ENCODE results near the gene NHLRC4. TPM values are rescaled to one million over a fixed set of nuclear protein-coding genes. Genes with fewer than 3 reads are reported as not detected.

The NHLRC4 gene
- total and polyA plus RNA-seq, 2 donors (not counting 1 experiment from before 2014, with no cell fraction given) = 0.66 to 3.3 TPM

- H3K9me3 ChIP-seq (ENCODE audit: control insufficient read depth, insufficient read depth, low read depth, low read length) = no peaks in the 10 kb centered on the region
- no peak overlapping the region for H3K4me2 ChIP-seq (ENCODE audit: extremely low read depth, insufficient read depth, low read length)
- no peaks in the 10 kb centered on the region for H3K27me3 ChIP-seq (ENCODE audit: control insufficient read depth, insufficient read depth, low read length)
- H3K4me3 ChIP-seq (replicated peaks in 1 of 4; ENCODE audit: control extremely low read depth in 1 of 4, insufficient read depth in 1 of 4, low read depth in 3 of 4, low read length in 4 of 4) = no peak overlapping the region
- peaks cover 7% of the 10 kb centered on the region for H3K79me2 ChIP-seq (ENCODE audit: control insufficient read depth, insufficient read depth, low read length)
- no peak overlapping the region for H2AFZ ChIP-seq (ENCODE audit: low read length)
- no peaks in the 10 kb centered on the region for H4K20me1 ChIP-seq (ENCODE audit: control insufficient read depth, extremely low read depth, insufficient read depth, low read length)
- H3K36me3 ChIP-seq (ENCODE audit: control insufficient read depth, insufficient read depth, low read length) = no peaks in the 10 kb centered on the region
- H3K27ac ChIP-seq (ENCODE audit: insufficient read depth, low read length) = no peak overlapping the region
- H3K4me1 ChIP-seq (ENCODE audit: control insufficient read depth, extremely low read depth, insufficient read depth, low read length) = no peaks in the 10 kb centered on the region
- TF ChIP-seq, protein P1, sequence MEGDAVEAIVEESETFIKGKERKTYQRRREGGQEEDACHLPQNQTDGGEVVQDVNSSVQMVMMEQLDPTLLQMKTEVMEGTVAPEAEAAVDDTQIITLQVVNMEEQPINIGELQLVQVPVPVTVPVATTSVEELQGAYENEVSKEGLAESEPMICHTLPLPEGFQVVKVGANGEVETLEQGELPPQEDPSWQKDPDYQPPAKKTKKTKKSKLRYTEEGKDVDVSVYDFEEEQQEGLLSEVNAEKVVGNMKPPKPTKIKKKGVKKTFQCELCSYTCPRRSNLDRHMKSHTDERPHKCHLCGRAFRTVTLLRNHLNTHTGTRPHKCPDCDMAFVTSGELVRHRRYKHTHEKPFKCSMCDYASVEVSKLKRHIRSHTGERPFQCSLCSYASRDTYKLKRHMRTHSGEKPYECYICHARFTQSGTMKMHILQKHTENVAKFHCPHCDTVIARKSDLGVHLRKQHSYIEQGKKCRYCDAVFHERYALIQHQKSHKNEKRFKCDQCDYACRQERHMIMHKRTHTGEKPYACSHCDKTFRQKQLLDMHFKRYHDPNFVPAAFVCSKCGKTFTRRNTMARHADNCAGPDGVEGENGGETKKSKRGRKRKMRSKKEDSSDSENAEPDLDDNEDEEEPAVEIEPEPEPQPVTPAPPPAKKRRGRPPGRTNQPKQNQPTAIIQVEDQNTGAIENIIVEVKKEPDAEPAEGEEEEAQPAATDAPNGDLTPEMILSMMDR (conservative IDR thresholded peaks at IDR 0.05 in 1 of 2, IDR thresholded peaks at IDR 0.05 in 1 of 2; ENCODE audit: low read depth in 1 of 2, low read length in 2 of 2) = no peak
- TF ChIP-seq EZH2 (IDR thresholded peaks at IDR 0.05; ENCODE audit: low read length, missing control alignments) = no peak
- no peak for DNase-seq (ENCODE audit: low read depth in 2 of 2)
- H3K9ac ChIP-seq (ENCODE audit: insufficient read depth, low read length) = no peak overlapping the region
These were observed 32.3 kb downstream of the NHLRC4 start for GRCh38 chr16:598823-599739.

DNA sequence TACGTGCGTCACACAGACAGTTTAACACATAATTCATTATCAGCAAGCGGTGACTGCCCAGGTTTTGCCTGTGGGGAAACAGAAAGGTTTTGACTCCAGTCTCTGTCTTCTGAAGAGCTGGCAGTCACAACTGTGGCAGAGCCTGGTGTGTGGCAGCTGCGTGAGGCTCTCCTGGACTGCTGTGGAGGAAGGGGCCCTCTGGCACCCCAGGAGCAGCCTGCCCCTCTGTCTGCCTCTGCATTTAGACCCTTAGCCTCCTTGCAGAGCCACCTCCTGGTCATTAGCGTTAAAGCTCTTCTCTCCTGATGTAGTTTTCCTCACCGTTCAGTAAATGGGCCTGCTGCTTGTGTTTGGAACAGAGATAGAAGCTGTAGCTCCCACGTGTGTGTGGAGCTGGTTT lies 34.0 kb downstream of the NHLRC4 start:
- H2AFZ ChIP-seq (ENCODE audit: low read length) = no peak overlapping the region
- H3K4me2 ChIP-seq (ENCODE audit: extremely low read depth, insufficient read depth, low read length) = no peak overlapping the region
- H3K27me3 ChIP-seq (ENCODE audit: control insufficient read depth, insufficient read depth, low read length) = no peaks in the 10 kb centered on the region
- DNase-seq (ENCODE audit: low read depth in 2 of 2) = peak in 1 of 2 donors; percentile 12
- H3K36me3 ChIP-seq (ENCODE audit: control insufficient read depth, insufficient read depth, low read length) = no peaks in the 10 kb centered on the region
- H3K27ac ChIP-seq (ENCODE audit: insufficient read depth, low read length) = no peak overlapping the region
- H4K20me1 ChIP-seq (ENCODE audit: control insufficient read depth, extremely low read depth, insufficient read depth, low read length) = no peaks in the 10 kb centered on the region
- no peak for TF ChIP-seq EZH2 (IDR thresholded peaks at IDR 0.05; ENCODE audit: low read length, missing control alignments)
- TF ChIP-seq, protein P1 (conservative IDR thresholded peaks at IDR 0.05 in 1 of 2, IDR thresholded peaks at IDR 0.05 in 1 of 2; ENCODE audit: low read depth in 1 of 2, low read length in 2 of 2) = peak in 1 of 2 donors; percentile 21
- no peaks in the 10 kb centered on the region for H3K4me1 ChIP-seq (ENCODE audit: control insufficient read depth, extremely low read depth, insufficient read depth, low read length)
- H3K9me3 ChIP-seq (ENCODE audit: control insufficient read depth, insufficient read depth, low read depth, low read length) = no peaks in the 10 kb centered on the region
- H3K9ac ChIP-seq (ENCODE audit: insufficient read depth, low read length) = no peak overlapping the region
- H3K79me2 ChIP-seq (ENCODE audit: control insufficient read depth, insufficient read depth, low read length) = peaks cover 2% of the 10 kb centered on the region
- no peak overlapping the region for H3K4me3 ChIP-seq (replicated peaks in 1 of 4; ENCODE audit: control extremely low read depth in 1 of 4, insufficient read depth in 1 of 4, low read depth in 3 of 4, low read length in 4 of 4)

DNA sequence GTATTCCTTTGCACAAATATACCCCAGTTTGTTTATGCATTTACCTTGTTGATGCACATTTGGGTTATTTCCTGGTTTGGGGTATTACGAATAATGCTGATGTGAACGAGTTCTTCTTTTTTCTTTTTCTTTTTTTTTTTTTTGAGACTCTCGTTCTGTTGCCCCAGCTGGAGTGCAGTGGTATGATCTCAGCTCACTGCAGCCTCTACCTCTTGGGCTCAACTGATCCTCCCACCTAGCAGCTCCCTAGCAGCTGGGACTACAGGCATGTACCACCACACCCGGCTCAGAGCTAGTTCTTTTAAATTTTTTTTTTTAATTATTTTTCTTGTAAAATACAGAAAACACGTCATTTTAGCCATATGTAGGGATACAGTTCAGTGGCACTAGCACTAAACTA lies 37.1 kb downstream of the NHLRC4 start:
- H3K27me3 ChIP-seq (ENCODE audit: control insufficient read depth, insufficient read depth, low read length) = no peaks in the 10 kb centered on the region
- H3K79me2 ChIP-seq (ENCODE audit: control insufficient read depth, insufficient read depth, low read length) = no peaks in the 10 kb centered on the region
- H3K27ac ChIP-seq (ENCODE audit: insufficient read depth, low read length) = no peak overlapping the region
- H4K20me1 ChIP-seq (ENCODE audit: control insufficient read depth, extremely low read depth, insufficient read depth, low read length) = no peaks in the 10 kb centered on the region
- H3K36me3 ChIP-seq (ENCODE audit: control insufficient read depth, insufficient read depth, low read length) = no peaks in the 10 kb centered on the region
- H3K4me3 ChIP-seq (replicated peaks in 1 of 4; ENCODE audit: control extremely low read depth in 1 of 4, insufficient read depth in 1 of 4, low read depth in 3 of 4, low read length in 4 of 4) = no peak overlapping the region
- no peaks in the 10 kb centered on the region for H3K4me1 ChIP-seq (ENCODE audit: control insufficient read depth, extremely low read depth, insufficient read depth, low read length)
- no peak for TF ChIP-seq EZH2 (IDR thresholded peaks at IDR 0.05; ENCODE audit: low read length, missing control alignments)
- TF ChIP-seq, protein P1 (conservative IDR thresholded peaks at IDR 0.05 in 1 of 2, IDR thresholded peaks at IDR 0.05 in 1 of 2; ENCODE audit: low read depth in 1 of 2, low read length in 2 of 2) = no peak
- H3K9me3 ChIP-seq (ENCODE audit: control insufficient read depth, insufficient read depth, low read depth, low read length) = no peaks in the 10 kb centered on the region
- no peak for DNase-seq (ENCODE audit: low read depth in 2 of 2)
- no peak overlapping the region for H2AFZ ChIP-seq (ENCODE audit: low read length)
- H3K4me2 ChIP-seq (ENCODE audit: extremely low read depth, insufficient read depth, low read length) = no peak overlapping the region
- no peak overlapping the region for H3K9ac ChIP-seq (ENCODE audit: insufficient read depth, low read length)
